Activated T-helper 1 cell treated with anti-CD3 and anti-CD28 coated beads, Interleukin-2, amount 50 U/mL, for 16 hours (primary cell): ENCODE data around the gene PTPN14.
"Not testable (repeated sequence)": the region's sequence is repeated elsewhere in the genome, so short reads cannot be mapped to it uniquely, and the experiment has no call there.

Source experiments
- DNase-seq, 2 donors: peaks; one replicate each; pipeline ENCODE4 v3.0.0-alpha.2; 2020; ENCODE audit warnings: low read depth in 1 of 2, low spot score in 1 of 2

Gene PTPN14

GRCh38 chr1:214542275-214543199 is 8.9 kb downstream of the PTPN14 start:
- DNase-seq, result no peak

- DNase-seq, result no peak
Observed at GRCh38 chr1:214541693-214542092, 9.7 kb downstream of the PTPN14 start.

GRCh38 chr1:214541206-214541605 is 10.2 kb downstream of the PTPN14 start:
- no peak for DNase-seq

- DNase-seq, result no peak
Observed at GRCh38 chr1:214540324-214540723, 11.1 kb downstream of the PTPN14 start.

GRCh38 chr1:214538496-214538895 is 12.9 kb downstream of the PTPN14 start:
- DNase-seq, result no peak

- no peak for DNase-seq
Observed at GRCh38 chr1:214537872-214538473, 13.4 kb downstream of the PTPN14 start.

- DNase-seq, result no peak
Observed at GRCh38 chr1:214537219-214537618, 14.2 kb downstream of the PTPN14 start.

GRCh38 chr1:214532070-214532469 is 19.3 kb downstream of the PTPN14 start:
- no peak for DNase-seq

- no peak for DNase-seq
Observed at GRCh38 chr1:214525535-214526019, 25.8 kb downstream of the PTPN14 start.

GRCh38 chr1:214524824-214525223 is 26.6 kb downstream of the PTPN14 start:
- no peak for DNase-seq

GRCh38 chr1:214523124-214523824 is 28.1 kb downstream of the PTPN14 start:
- no peak for DNase-seq

GRCh38 chr1:214521458-214521857 is 29.9 kb downstream of the PTPN14 start:
- not testable (repeated sequence) for DNase-seq

GRCh38 chr1:214520544-214521165 is 30.7 kb downstream of the PTPN14 start:
- DNase-seq, result no peak

- DNase-seq, result no peak
Observed at GRCh38 chr1:214518361-214518760, 33.0 kb downstream of the PTPN14 start.

- DNase-seq, result no peak
Observed at GRCh38 chr1:214516434-214517326, 34.7 kb downstream of the PTPN14 start.

GRCh38 chr1:214515544-214516433 is 35.6 kb downstream of the PTPN14 start:
- no peak for DNase-seq

GRCh38 chr1:214514819-214515383 is 36.5 kb downstream of the PTPN14 start:
- no peak for DNase-seq

GRCh38 chr1:214514032-214514818 is 37.2 kb downstream of the PTPN14 start:
- DNase-seq, result no peak
